GM18498 (cell line): ENCODE results near the gene OR5L1.

Experiments
- ATAC-seq: cut with Tn5 transposase; IDR thresholded peaks from one replicate; pipeline ENCODE4 v1.9.1; 2021; ENCODE audit warnings: mild to moderate bottlenecking, moderate library complexity; ENCODE audit not compliant: unreplicated experiment

OR5L1 gene

GRCh38 chr11:55811067-55811466, at the start of gene OR5L1:
Gene OR5L1, plus strand, starts transcription at chr11:55811367. Its CDS starts 100 bp downstream, at chr11:55811467.
- no peak for ATAC-seq

- no peak for ATAC-seq
Observed at GRCh38 chr11:55773138-55773537, 38.0 kb upstream of the OR5L1 start, which contains the start of gene OR5D13. Gene OR5D13, plus strand, starts transcription at chr11:55773438. Its CDS starts 0 bp downstream, at chr11:55773438.

GRCh38 chr11:55791606-55792005, 19.6 kb upstream of the OR5L1 start:
- ATAC-seq: no peak

DNA sequence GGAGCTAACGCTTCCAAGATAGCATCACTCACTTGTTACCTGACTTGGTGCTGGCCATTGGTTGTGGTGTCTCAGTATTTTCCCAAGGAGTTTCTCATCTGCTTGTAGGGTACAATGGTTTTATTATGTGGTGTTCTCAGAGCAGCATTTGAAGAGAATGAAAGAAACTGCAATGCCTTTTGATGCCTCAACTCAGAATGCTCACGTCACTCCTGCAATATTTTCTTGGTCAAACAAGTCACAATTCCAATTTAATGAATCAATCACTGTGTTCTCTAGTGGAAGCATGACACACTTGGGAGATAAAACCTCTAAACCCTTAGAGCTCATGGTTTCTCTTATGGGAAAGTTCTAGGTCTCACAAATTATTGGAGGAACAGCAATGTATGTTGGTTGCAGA, 17.8 kb upstream of the OR5L1 start:
- no peak for ATAC-seq

- no peak for ATAC-seq
Observed at GRCh38 chr11:55795256-55795655, 15.9 kb upstream of the OR5L1 start, which contains the start of gene OR5D14. Gene OR5D14, plus strand, starts transcription at chr11:55795556. Its CDS starts 0 bp downstream, at chr11:55795556.

GRCh38 chr11:55806248-55806647, 4.9 kb upstream of the OR5L1 start:
- no peak for ATAC-seq

DNA sequence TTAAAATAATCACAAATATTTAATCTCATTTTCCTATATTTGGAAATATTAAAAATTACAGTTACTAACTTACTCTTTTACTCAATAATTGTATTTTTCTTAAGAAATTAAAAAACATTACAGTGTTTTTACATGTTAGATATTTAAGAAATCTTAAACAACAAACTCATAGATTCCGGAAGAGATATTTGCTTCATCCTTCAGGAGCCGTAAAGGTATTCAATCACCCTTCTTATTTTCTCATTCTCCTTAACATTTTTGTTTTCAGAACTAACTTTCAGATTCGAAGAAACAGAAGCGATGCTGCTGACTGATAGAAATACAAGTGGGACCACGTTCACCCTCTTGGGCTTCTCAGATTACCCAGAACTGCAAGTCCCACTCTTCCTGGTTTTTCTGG, 8.2 kb downstream of the OR5L1 start, which contains the start of gene OR5D18:
Gene OR5D18 (plus strand): TSS at position 301 of the 400 bp plus-strand sequence. CDS start 0 bp downstream, at position 301.
- no peak for ATAC-seq

- ATAC-seq: no peak
Observed at GRCh38 chr11:55826919-55827318, 15.8 kb downstream of the OR5L1 start, which contains the start of gene OR5L2. Gene OR5L2, plus strand, starts transcription at chr11:55827219. Its CDS starts 0 bp downstream, at chr11:55827219.

GRCh38 chr11:55838452-55838851, 27.3 kb downstream of the OR5L1 start, which contains the start of gene OR5D16:
Gene OR5D16, plus strand, starts transcription at chr11:55838752. Its CDS starts 0 bp downstream, at chr11:55838752.
- no peak for ATAC-seq

- no peak for ATAC-seq
Observed at GRCh38 chr11:55847453-55847852, 36.3 kb downstream of the OR5L1 start.

- no peak for ATAC-seq
Observed at GRCh38 chr11:55849037-55849436, 37.9 kb downstream of the OR5L1 start.

GRCh38 chr11:55852141-55852540, 41.0 kb downstream of the OR5L1 start:
- no peak for ATAC-seq

DNA sequence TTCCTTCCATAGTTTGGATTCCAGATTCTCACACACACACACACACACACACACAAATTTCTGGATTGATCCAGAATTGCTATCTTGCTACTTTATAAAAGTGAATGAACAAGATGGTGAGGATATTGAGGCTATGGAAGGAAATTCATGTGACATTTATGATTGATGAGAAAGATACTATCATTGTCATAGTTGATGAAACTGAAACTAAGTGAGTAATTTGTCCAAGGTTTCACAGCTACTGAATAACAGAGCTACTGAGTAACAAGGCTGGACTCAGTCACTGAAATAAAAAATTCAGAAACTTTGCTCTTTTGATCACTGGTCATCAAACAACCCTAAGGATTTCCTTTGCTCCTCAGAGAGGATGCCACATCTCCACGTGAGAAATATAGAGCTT, 43.5 kb downstream of the OR5L1 start:
- ATAC-seq: no peak
